Body of pancreas (tissue), 4 donors: ENCODE results near the gene ARHGEF7.

Experiments
- POLR2A ChIP-seq, 3 donors: fragments of 450-650 bp; IDR thresholded peaks; one replicate each; pipeline ENCODE4 v1.6.1; 2016; ENCODE audit warnings: antibody characterized with exemption in 3 of 3, mild to moderate bottlenecking in 2 of 3
- TF ChIP-seq, protein P1 (sequence below), 7 experiments: fragments of 450-650 bp in 4 of 7; fragments of 200-600 bp in 3 of 7; sonication (generic) in 3 of 7; IDR thresholded peaks; one replicate each; pipeline ENCODE4 v1.5.1; 2016 to 2019; ENCODE audit warnings: antibody characterized with exemption in 7 of 7

DNA sequence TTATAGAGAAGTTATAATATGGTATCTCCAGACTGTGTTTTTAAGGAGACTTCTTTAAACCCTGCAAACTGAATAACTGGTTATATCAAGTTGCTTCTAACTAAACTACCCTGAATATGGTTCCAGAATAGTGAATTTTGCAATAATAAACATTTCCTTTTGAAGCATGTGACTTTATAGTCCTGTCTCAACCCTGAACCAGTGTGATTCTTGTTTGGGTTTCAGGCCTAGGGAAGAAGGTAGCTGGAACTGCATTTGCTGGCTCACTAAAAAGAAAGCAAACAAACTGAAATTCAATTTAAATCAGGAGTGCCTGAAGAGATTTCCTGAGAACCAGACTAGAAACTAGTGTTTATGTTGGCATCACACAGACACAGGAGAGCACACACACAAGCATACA, 4.9 kb downstream of the ARHGEF7 start:
- TF ChIP-seq, protein P1, sequence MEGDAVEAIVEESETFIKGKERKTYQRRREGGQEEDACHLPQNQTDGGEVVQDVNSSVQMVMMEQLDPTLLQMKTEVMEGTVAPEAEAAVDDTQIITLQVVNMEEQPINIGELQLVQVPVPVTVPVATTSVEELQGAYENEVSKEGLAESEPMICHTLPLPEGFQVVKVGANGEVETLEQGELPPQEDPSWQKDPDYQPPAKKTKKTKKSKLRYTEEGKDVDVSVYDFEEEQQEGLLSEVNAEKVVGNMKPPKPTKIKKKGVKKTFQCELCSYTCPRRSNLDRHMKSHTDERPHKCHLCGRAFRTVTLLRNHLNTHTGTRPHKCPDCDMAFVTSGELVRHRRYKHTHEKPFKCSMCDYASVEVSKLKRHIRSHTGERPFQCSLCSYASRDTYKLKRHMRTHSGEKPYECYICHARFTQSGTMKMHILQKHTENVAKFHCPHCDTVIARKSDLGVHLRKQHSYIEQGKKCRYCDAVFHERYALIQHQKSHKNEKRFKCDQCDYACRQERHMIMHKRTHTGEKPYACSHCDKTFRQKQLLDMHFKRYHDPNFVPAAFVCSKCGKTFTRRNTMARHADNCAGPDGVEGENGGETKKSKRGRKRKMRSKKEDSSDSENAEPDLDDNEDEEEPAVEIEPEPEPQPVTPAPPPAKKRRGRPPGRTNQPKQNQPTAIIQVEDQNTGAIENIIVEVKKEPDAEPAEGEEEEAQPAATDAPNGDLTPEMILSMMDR (IDR thresholded peaks at IDR 0.05) = no peak
- TF ChIP-seq POLR2A (IDR thresholded peaks at IDR 0.05) = no peak
